CD8-positive, alpha-beta memory T cell (primary cell): Measurements from ENCODE around the gene SYT6. TPM values are rescaled to one million over a fixed set of nuclear protein-coding genes. Genes with fewer than 3 reads are reported as not detected.

Source experiments
- CTCF ChIA-PET: fragments of 350-600 bp; sonication (Branson Sonifier 250); formaldehyde crosslinking; loops from one replicate; lab custom pipeline; 2021; ENCODE audit warnings: antibody characterized with exemption; lab: Charles Lee
- POLR2A ChIA-PET: fragments of 350-600 bp; sonication (Branson Sonifier 250); formaldehyde crosslinking; loops from one replicate; lab custom pipeline; 2021; ENCODE audit warnings: antibody characterized with exemption; lab: Charles Lee
- DNase-seq, 5 donors: peaks; one replicate each; pipeline versions ENCODE4 v3.0.0 to v3.0.0-alpha.2; 2020 to 2022; ENCODE audit warnings: mixed read lengths in 1 of 5
- H3K27ac ChIP-seq: one replicate; pipeline ENCODE4 v1.7.0; 2013; ENCODE audit warnings: low read depth, mild to moderate bottlenecking, low read length, moderate library complexity
- H3K27me3 ChIP-seq: 2 replicates; pipeline ENCODE4 v1.7.0; 2013; ENCODE audit warnings: low read length, mild to moderate bottlenecking; ENCODE audit not compliant: insufficient read depth, poor library complexity, severe bottlenecking
- H3K36me3 ChIP-seq: 2 replicates; pipeline ENCODE4 v1.7.0; 2013; ENCODE audit warnings: mild to moderate bottlenecking, low read length, moderate library complexity; ENCODE audit not compliant: insufficient read depth
- H3K4me1 ChIP-seq: 2 replicates; pipeline ENCODE4 v1.7.0; 2013; ENCODE audit warnings: mild to moderate bottlenecking, low read length, moderate library complexity; ENCODE audit not compliant: insufficient read depth
- H3K4me3 ChIP-seq: 2 replicates; pipeline ENCODE4 v1.7.0; 2013; ENCODE audit warnings: mild to moderate bottlenecking, low read length
- H3K9me3 ChIP-seq: 2 replicates; pipeline ENCODE4 v1.7.0; 2013; ENCODE audit warnings: mild to moderate bottlenecking, low read length
- H3K27ac Mint-ChIP-seq, 8 donors: one replicate each; pipeline ENCODE4 v1.8.0; 2020 to 2021; ENCODE audit warnings: mixed read lengths in 8 of 8, mild to moderate bottlenecking in 6 of 8, inconsistent platforms in 3 of 8, moderate library complexity in 3 of 8
- H3K27me3 Mint-ChIP-seq, 2 donors: one replicate each; pipeline ENCODE4 v1.8.0; 2020 to 2021; ENCODE audit warnings: mixed read lengths in 2 of 2, mild to moderate bottlenecking in 1 of 2, moderate library complexity in 1 of 2
- H3K36me3 Mint-ChIP-seq, 3 donors: one replicate each; pipeline ENCODE4 v1.8.0; 2020 to 2021; ENCODE audit warnings: mixed read lengths in 3 of 3, inconsistent platforms in 1 of 3, mild to moderate bottlenecking in 1 of 3
- H3K4me1 Mint-ChIP-seq, 3 donors: one replicate each; pipeline ENCODE4 v1.8.0; 2020 to 2021; ENCODE audit warnings: mixed read lengths in 3 of 3, inconsistent platforms in 1 of 3, mild to moderate bottlenecking in 1 of 3
- H3K4me3 Mint-ChIP-seq, 7 donors: one replicate each; pipeline ENCODE4 v1.8.0; 2020 to 2021; ENCODE audit warnings: mixed read lengths in 7 of 7, mild to moderate bottlenecking in 6 of 7, moderate library complexity in 4 of 7, inconsistent platforms in 2 of 7
- H3K9me3 Mint-ChIP-seq, 5 donors: one replicate each; pipeline ENCODE4 v1.8.0; 2020 to 2022; ENCODE audit warnings: mixed read lengths in 5 of 5, mild to moderate bottlenecking in 3 of 5, moderate library complexity in 2 of 5, inconsistent platforms in 1 of 5
- polyA plus RNA-seq: library from polyadenylated mRNA; unstranded; fragments of 300-500 nt; fragmentation: Illumina TruSeq; gene quantifications from one replicate; pipeline ENCODE4 v1.2.3, GENCODE V29; 2021
- total RNA-seq, 2 experiments: library from RNA; stranded (reverse); gene quantifications; one replicate each; pipeline ENCODE4 v1.2.3, GENCODE V29; 2021

The SYT6 gene
- total and polyA plus RNA-seq, 3 experiments from 2014 or later: not detected

DNA sequence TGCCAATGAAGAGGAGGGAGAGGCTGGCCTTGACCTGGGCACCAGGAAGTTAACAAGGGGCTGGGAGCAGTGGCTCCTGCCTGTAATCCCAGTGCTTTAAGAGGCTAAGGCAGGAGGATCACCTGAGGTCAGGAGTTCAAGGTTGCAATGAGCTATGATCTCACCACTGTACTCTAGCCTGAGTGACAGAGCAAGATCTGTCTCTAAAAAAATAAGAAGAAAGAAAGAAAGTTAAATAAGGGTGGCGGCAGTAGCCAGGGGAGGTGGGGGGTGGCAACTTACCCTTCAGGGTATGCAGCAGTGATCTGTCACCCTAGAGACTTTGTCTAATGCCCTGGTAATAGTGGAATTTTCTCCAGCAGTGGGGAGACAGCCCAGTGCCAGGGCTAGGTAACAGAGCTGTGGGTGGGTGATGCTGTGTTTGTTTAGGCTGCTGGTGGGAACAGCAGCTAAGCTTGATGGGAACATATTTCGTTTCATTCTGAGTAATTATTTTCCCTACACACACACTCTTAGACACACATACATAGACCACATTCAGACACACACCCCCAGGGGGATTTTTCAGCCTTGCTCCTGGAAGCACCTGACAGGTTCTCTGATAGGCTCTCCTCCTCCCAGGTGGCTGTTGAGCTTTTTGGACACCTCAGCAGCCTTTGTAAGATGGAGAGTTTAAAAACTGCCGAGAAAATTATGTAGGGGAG lies 11.3 kb upstream of the SYT6 start:
- no peaks in the 10 kb centered on the region for H3K9me3 ChIP-seq
- no peaks in the 10 kb centered on the region for H3K27me3 ChIP-seq
- Mint-ChIP-seq H3K27ac (no peak overlapping the region), H3K4me3 (no peak overlapping the region), H3K4me1 (no peaks in the 10 kb centered on the region), H3K27me3 (peaks cover 18 to 35% of the 10 kb centered on the region in 2 donors), H3K9me3 (no peaks in the 10 kb centered on the region), H3K36me3 (peaks cover 0 to 3% (median 0%) of the 10 kb centered on the region in 3 donors)
- ChIA-PET CTCF (no interaction called here), POLR2A (no interaction called here)
- H3K4me3 ChIP-seq: no peak overlapping the region
- no peak for DNase-seq
- no peaks in the 10 kb centered on the region for H3K4me1 ChIP-seq
- no peak overlapping the region for H3K27ac ChIP-seq
- H3K36me3 ChIP-seq: no peaks in the 10 kb centered on the region

DNA sequence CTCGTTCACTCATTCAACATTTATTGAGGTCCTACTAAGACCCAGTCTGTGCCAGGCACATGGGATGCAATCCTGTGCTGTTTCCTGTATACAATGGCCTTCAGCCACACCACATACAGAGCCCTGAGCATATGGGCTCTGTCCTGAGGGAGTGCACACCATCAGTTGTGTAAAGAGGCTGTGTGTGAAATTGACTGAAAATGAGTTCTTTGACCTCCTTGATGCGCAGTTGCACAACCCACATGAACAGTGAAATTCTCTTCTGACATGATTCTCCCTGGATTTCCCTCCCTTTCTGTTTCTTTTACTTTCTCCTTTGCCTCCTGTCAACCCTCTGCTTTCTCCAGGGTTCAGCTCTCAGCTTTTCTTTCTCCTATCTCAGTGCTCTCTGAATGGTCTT lies 6.3 kb upstream of the SYT6 start:
- peaks cover 0 to 2% (median 0%) of the 10 kb centered on the region in 3 donors for H3K4me1 Mint-ChIP-seq
- DNase-seq: no peak
- H3K27me3 ChIP-seq: peaks cover 14% of the 10 kb centered on the region

DNA sequence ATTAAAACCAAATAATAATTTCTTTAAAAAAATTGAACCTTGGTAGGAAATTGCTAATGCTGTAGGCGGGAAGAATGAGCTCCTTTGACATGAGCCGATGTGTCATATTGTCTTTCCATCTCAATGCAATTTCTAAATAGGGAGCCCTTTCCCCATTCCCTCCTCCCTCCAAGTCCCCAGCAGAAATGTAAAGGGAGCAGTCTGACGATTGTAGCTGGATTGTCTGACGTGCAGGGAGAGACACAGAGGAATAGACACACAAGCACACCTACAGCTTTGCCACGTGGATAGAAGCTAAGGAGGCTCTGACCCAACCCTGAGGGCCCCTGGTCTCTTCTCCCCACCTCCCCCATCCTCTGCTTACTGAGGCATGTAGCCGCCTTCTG lies 3.6 kb upstream of the SYT6 start:
- CTCF ChIA-PET: interaction anchor here (0.6 to 1.2 kb wide), 4 partner anchors 11 to 1009 kb away, joined by 3 read pairs; no protein-coding TSS in a partner anchor
- H3K9me3 Mint-ChIP-seq: peaks cover 0 to 6% (median 0%) of the 10 kb centered on the region in 5 donors
- H3K4me1 Mint-ChIP-seq: peaks cover 9 to 13% (median 11%) of the 10 kb centered on the region in 3 donors

More for the DNA sequence above, 6.3 kb upstream of the SYT6 start:
- Mint-ChIP-seq H3K36me3 (peaks cover 0 to 3% (median 0%) of the 10 kb centered on the region in 3 donors), H3K27me3 (peaks cover 43 to 68% of the 10 kb centered on the region in 2 donors), H3K9me3 (no peaks in the 10 kb centered on the region), H3K27ac (no peak overlapping the region), H3K4me3 (no peak overlapping the region)
- CTCF ChIA-PET: no interaction called here
- no peaks in the 10 kb centered on the region for H3K9me3 ChIP-seq
- H3K4me3 ChIP-seq: no peak overlapping the region
- H3K4me1 ChIP-seq: peaks cover 1% of the 10 kb centered on the region
- no peaks in the 10 kb centered on the region for H3K36me3 ChIP-seq
- no peak overlapping the region for H3K27ac ChIP-seq
- POLR2A ChIA-PET: interaction anchor here (0.6 kb wide), 1 partner anchor 509 kb away, joined by 3 read pairs; no protein-coding TSS in a partner anchor

DNA sequence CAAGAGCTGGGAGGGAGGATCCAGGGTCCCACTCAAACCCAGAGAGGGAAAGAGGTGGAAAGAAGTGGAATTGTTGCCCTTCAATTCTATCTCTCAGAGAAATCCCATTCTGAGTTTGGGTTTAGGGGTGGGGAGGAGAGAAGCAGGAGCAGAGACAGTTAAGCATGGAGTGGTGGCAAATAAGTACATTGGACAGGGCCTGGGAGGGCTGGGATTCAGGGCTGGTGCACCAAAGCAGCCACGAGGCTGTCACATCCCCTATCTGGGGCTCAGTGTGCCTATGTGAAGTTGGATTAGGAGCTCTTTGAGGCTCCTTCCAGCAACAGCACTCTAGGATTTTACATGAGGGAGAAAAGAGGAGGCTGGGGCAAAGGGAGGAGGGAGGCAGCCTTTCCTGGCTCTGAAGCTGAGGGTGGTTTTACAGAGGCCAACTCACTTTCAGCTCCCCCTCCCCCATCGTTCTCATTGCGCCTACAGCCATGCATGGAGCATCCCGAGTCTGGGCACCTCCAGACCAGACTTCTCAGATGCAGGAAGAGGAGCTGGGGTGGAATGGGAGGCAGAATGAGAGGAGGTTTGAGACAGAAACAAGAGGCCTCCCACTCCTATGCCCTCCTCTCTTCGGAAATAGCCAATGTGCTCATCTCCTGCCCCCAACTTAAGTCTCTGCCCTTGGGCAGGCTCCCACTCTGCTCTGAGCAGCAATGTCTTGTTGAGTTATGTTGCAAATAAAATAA lies 3.0 kb upstream of the SYT6 start:
- Histone ChIP-seq H3K36me3 (no peaks in the 10 kb centered on the region), H3K9me3 (no peaks in the 10 kb centered on the region), H3K4me1 (peaks cover 19% of the 10 kb centered on the region), H3K27me3 (peaks cover 42% of the 10 kb centered on the region), H3K27ac (no peak overlapping the region), H3K4me3 (no peak overlapping the region)
- peaks cover 51 to 69% of the 10 kb centered on the region in 2 donors for H3K27me3 Mint-ChIP-seq
- peaks cover 0 to 6% (median 0%) of the 10 kb centered on the region in 5 donors for H3K9me3 Mint-ChIP-seq
- no peak overlapping the region for H3K4me3 Mint-ChIP-seq
- H3K36me3 Mint-ChIP-seq: no peaks in the 10 kb centered on the region
- CTCF ChIA-PET: interaction anchor here (1.0 to 1.2 kb wide), 2 partner anchors 10 to 126 kb away, joined by 3 read pairs; no protein-coding TSS in a partner anchor
- no peak overlapping the region for H3K27ac Mint-ChIP-seq
- H3K4me1 Mint-ChIP-seq: peaks cover 9 to 16% (median 11%) of the 10 kb centered on the region in 3 donors
- DNase-seq: no peak
- POLR2A ChIA-PET: no interaction called here

More for the DNA sequence above, 3.6 kb upstream of the SYT6 start:
- Mint-ChIP-seq H3K4me3 (no peak overlapping the region), H3K36me3 (no peaks in the 10 kb centered on the region), H3K27me3 (peaks cover 47 to 68% of the 10 kb centered on the region in 2 donors), H3K27ac (no peak overlapping the region)
- H3K4me3 ChIP-seq: no peak overlapping the region
- no peak for DNase-seq
- H3K4me1 ChIP-seq: peaks cover 19% of the 10 kb centered on the region
- no peak overlapping the region for H3K27ac ChIP-seq
- H3K36me3 ChIP-seq: no peaks in the 10 kb centered on the region
- H3K9me3 ChIP-seq: no peaks in the 10 kb centered on the region
- POLR2A ChIA-PET: no interaction called here
- peaks cover 36% of the 10 kb centered on the region for H3K27me3 ChIP-seq

DNA sequence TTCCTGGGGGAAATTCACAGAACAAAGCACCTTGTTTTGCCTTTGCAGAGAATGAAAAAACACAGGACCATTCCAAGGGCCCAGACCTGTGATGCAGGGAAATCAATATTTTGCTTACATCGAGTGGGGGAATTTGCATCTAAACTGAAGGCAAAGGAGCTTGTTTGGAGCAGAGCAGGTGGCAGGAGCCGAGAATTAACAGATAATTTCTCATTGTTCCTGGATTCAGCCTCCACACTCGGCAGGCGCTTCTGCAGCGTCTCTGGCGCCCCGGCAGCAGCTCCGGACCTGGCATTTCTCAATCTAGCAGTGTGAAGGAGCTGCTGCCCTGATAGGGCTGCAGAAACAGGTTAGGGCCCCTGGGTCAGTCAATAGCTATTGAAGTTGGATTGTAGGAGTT lies 2.0 kb upstream of the SYT6 start:
- Histone ChIP-seq H3K4me1 (peaks cover 19% of the 10 kb centered on the region), H3K27ac (no peak overlapping the region), H3K27me3 (peaks cover 49% of the 10 kb centered on the region), H3K36me3 (no peaks in the 10 kb centered on the region), H3K9me3 (no peaks in the 10 kb centered on the region), H3K4me3 (no peak overlapping the region)
- H3K4me3 Mint-ChIP-seq: peak overlapping the region in 1 of 7 donors; percentile 3
- no peaks in the 10 kb centered on the region for H3K36me3 Mint-ChIP-seq
- peaks cover 0 to 6% (median 0%) of the 10 kb centered on the region in 5 donors for H3K9me3 Mint-ChIP-seq
- POLR2A ChIA-PET: no interaction called here
- H3K4me1 Mint-ChIP-seq: peaks cover 9 to 18% (median 11%) of the 10 kb centered on the region in 3 donors
- H3K27ac Mint-ChIP-seq: no peak overlapping the region
- CTCF ChIA-PET: no interaction called here
- no peak for DNase-seq
- H3K27me3 Mint-ChIP-seq: peaks cover 55 to 70% of the 10 kb centered on the region in 2 donors

DNA sequence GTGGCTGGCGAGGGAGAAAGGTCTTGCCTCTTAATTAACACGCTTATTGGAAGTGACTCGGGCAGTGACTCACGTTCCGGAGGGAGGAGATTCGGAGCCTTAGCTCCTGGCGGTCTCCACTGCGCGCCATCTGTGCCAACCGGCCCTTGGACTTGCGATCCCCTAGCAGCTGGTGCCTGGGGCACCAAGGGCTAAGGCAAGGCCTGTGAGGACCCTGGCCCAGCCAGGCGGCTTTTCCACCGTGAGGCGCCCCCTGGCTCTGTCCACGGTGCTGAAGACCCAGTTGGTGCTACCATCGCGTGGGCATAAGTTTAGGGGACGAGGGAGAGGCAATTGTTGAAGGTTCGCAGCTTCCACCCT lies 1.3 kb upstream of the SYT6 start:
- no peaks in the 10 kb centered on the region for H3K36me3 ChIP-seq
- H3K27ac Mint-ChIP-seq: no peak overlapping the region
- no peak overlapping the region for H3K4me3 ChIP-seq
- H3K27me3 Mint-ChIP-seq: peaks cover 55 to 70% of the 10 kb centered on the region in 2 donors
- no peak overlapping the region for H3K27ac ChIP-seq
- H3K4me1 ChIP-seq: peaks cover 19% of the 10 kb centered on the region
- DNase-seq: peak in 2 of 5 donors; percentile 1 to 5
- peaks cover 0 to 6% (median 0%) of the 10 kb centered on the region in 5 donors for H3K9me3 Mint-ChIP-seq
- H3K4me3 Mint-ChIP-seq: peak overlapping the region in 5 of 7 donors; percentile 5 to 86 (median 73)
- no peaks in the 10 kb centered on the region for H3K9me3 ChIP-seq
- ChIA-PET POLR2A (no interaction called here), CTCF (no interaction called here)
- H3K4me1 Mint-ChIP-seq: peaks cover 9 to 19% (median 11%) of the 10 kb centered on the region in 3 donors
- no peaks in the 10 kb centered on the region for H3K36me3 Mint-ChIP-seq
- peaks cover 49% of the 10 kb centered on the region for H3K27me3 ChIP-seq

DNA sequence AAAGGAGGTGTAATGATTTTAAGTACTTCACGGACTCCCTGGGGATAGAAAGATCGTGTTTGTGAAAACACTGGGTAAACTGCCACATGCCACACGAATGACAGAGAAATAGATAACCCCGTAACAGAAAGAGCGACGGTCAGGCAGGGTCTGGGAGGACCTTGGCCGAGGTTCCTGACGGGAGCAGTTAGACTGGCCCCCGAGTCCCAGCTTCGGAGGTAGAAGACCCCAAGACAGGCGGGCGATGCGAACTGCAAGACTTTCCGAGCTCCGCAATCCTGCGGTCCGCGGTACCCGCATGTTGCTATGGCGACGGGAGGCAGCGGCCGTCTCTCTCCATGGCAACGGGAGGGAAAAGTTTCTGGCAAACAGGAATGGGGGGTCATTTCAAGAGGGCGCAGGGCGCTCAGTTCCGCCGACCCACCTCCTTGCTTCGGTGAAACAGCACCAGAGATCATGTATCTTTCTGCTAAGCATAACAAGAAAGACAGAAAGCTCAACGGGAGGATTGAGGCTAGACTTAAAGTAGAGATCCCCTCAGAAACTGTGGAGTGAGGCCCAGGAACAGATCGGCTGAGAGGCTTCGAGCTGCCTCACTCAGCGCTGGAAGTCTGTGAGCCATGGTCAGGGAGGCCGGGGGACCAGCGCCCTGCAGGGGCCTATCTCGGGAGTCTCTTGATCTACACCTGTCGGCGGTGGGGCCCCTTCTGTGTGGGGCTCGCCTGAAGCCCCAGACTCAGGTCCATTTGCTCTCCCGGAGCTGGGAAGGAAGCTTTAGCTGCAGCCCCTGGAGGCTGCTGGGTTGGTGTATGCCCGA lies 685 bp upstream of the SYT6 start:
- Mint-ChIP-seq H3K27ac (peak overlapping the region in 1 of 8 donors; percentile 34), H3K36me3 (no peaks in the 10 kb centered on the region), H3K27me3 (peaks cover 55 to 72% of the 10 kb centered on the region in 2 donors), H3K9me3 (peaks cover 0 to 6% (median 0%) of the 10 kb centered on the region in 5 donors), H3K4me3 (peak overlapping the region; percentile 6 to 86 (median 75)), H3K4me1 (peaks cover 9 to 19% (median 11%) of the 10 kb centered on the region in 3 donors)
- DNase-seq: peak in 1 of 5 donors; percentile 6
- ChIA-PET POLR2A (no interaction called here), CTCF (no interaction called here)
- Histone ChIP-seq H3K9me3 (no peaks in the 10 kb centered on the region), H3K27me3 (peaks cover 49% of the 10 kb centered on the region), H3K27ac (no peak overlapping the region), H3K4me1 (peaks cover 19% of the 10 kb centered on the region), H3K36me3 (no peaks in the 10 kb centered on the region), H3K4me3 (no peak overlapping the region)
